GM18520 (cell line): Measurements from ENCODE around the gene KIDINS220.

ENCODE experiments used
- ATAC-seq: cut with Tn5 transposase; IDR thresholded peaks from one replicate; pipeline ENCODE4 v1.9.1; 2021; ENCODE audit not compliant: unreplicated experiment

KIDINS220 gene

DNA sequence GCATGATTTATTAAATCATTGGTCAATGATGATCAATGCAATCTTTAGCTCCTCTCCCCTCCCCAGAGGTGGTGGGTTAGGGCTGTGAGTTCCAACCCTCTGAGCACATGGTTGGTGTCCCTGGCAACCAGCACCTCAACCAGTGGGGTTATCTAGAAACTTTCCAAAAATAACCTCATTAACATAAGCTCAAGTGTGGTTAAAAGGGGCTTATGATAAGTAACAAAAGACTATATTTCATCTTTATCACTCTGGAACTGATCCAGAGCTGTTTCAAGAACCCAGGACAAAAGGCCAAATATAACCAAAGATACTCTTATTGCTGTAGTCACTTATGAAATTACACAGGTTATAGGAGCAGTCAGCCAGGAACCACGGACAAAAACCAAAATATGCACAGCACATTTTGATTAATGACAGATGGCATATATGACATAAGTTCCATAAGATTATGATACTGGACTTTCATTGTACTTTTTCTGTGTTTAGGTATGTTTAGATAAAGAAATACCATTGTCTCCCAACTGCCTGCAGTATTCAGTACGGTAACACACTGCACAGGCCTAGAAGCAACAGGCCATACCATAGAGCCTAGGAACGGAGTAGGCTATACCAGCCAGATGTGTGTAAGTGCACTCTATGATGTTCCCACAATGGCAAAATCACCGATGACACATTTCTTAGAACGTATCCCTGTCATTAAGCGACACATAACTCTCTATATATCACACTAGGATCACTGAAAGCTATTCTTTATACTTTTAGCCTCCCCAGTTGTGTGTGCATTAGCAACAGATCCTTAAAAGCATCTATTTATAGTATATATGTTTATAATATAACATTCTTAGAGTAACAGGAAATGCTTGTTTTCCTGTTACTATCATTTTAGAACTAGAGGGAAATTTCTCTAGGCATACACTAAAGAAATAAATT is 31.9 kb downstream of the KIDINS220 start:
- ATAC-seq, result no peak

DNA sequence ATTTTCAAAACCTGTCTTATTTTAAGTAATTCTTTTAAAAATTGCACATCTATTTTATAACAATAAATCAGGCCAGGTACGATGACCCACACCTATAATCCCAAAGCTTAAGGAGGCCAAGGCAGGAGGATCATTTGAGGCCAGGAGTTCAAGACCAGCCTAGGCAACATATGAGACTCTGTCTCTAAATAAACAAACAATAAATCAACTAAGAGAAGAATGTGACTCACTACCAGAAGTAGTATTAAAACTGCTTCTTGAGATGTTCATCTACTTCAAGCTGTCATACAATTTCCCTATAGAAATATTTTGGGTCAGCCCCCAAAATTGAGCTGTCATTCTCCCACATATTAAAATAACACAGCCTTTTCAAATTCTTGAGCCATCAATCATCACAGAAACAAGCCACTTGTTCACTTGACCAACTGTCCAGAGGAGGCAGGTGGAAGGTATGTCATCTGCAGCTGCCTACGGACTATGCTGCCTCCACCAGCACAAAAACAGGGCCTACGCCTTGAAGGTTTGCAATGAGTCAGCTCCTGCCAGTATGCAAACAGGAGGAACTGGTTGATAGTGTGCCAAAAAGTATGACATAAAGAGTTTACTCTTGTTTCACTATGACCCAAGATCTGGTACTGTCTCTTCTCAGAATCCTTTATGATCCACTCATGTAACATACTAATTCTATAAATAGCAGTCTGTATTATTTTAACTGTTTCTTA is 33.6 kb downstream of the KIDINS220 start:
- ATAC-seq, result peak; percentile 96

DNA sequence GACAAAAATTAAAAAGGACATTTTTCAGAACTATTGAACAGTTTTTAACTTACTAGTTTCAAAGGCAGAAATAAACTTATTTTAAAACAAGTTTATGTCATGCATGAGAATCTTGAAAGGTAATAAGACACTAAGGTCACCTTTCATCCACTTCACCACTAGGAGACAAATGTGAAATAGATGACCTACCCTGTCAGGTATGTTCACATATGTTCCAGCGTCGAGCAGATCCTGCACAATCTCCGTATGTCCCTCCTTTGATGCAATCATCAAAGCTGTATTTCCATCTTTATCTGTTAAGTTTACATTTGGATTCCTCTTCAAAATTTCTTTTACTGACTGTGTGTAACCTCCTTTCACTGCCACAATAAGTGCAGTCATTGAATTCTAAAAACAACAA is 34.7 kb downstream of the KIDINS220 start:
- ATAC-seq, result no peak

DNA sequence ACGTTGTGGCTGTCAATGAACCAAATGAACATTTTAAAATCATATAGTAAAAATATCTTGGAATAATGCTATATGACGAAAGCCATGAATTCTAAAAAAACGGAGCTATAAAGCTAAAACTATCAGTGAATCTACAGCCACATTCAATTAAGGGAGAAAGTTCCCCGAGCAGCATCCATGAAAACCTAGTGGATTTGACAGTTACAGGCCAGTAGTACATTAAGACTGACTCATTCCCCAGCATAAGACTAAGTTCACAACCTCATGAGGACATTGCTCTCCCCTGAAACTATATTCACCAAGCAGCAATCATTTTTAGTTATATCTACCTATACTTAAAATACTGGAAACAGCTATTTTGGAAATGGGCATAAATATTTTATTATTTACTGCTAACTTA is 36.6 kb downstream of the KIDINS220 start:
- ATAC-seq, result no peak

DNA sequence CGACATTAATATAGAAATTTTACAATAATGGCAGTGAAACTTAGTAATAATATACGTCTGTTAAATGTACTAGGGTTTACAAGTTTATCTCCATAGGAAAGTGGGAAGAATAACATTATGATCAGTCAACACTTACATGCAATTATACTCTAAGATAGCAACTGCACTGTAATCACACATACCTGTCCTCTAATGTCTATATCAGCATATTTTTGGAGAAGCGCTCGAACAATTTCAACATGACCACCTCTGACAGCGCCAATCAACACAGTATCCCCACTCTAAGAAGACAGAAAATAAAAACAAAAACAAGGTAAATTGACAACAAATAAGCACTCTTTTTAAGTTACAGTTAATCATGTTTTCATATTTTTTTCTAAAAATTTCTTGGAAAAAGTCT is 37.2 kb downstream of the KIDINS220 start:
- ATAC-seq, result no peak

DNA sequence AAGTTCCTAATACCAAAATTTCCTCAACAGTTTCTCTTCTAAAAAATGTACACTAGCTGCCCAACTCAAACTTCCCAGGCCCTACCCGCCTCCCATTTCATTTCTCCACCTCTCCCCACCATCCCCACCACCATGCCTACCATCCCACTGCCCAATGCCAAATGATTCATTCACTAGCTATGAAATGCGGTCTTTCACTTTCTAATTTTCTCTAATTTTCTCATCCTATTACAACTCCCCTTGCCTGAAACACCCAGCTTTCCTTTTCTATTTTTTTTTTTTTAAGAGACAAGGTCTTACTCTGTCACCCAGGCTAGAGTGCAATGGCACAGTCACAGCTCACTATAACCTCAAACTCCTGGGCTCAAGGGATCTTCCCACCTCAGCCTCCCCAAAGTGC is 38.4 kb downstream of the KIDINS220 start:
- ATAC-seq, result no peak

DNA sequence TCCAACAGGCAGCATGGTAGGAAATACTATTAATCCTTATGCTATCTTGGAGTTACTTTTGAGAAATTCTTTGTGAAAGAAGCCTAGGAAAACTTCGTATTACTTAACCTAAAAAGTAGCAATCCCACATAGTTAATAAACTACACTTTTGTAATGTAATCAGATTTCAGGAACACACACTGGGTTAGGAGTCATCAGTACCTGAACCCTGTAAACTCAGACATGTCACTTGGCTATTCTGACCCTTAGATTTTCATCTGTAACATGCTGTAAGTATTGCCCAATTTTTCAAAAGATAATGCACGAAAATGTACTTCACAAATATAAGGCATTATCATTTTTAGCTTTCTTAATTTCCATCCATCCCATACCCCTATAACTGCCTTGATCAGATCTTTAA is 39.0 kb downstream of the KIDINS220 start:
- no peak for ATAC-seq

DNA sequence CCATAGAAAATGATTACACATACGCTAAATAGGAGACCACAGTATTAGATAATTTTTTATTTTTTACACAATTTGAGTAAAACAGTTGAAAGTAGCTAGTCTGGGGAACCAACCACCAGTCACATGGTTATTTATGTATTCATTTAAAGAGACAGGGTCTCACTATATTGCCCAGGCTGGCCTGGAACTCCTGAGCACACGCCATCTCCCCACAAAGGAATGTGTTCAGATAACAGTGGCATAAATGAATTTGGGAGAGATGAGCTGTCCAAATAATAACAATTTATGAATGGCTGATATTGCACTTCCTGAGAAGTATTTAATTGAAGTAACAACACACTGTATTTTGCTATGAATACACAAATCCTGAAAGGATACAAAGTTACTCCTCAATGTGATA is 39.7 kb downstream of the KIDINS220 start:
- no peak for ATAC-seq

DNA sequence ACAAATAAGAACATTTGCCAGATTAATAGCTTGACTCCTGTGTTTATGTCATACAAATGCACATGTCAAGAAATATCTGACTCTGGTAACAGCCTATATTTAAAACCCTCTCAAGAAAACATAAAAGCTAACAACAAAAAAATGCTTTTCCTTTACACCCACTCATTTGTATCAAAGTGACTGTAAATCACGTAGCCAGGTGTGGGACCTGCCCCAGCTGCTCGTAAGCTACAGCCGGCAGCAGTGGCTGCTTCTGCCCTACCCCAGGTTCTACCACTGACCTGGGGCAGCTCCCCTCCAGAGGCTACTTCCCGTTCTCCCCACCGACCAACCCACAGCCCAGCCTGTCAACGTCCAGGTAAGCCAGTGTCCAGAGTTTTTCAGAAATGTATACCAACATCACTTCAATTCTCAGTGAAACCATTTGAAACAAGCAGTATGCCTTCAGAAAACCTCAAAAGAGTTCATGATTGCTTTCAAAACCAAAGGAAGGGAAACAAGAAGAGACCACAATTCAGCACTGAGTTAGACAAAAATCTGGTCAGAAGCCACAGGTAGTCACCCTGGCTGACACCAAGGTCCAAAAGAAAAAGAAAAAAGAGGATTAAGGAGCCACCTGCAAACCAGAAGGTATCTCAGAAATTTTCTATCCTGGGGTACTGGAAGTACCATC is 40.4 kb downstream of the KIDINS220 start:
- ATAC-seq, result no peak

DNA sequence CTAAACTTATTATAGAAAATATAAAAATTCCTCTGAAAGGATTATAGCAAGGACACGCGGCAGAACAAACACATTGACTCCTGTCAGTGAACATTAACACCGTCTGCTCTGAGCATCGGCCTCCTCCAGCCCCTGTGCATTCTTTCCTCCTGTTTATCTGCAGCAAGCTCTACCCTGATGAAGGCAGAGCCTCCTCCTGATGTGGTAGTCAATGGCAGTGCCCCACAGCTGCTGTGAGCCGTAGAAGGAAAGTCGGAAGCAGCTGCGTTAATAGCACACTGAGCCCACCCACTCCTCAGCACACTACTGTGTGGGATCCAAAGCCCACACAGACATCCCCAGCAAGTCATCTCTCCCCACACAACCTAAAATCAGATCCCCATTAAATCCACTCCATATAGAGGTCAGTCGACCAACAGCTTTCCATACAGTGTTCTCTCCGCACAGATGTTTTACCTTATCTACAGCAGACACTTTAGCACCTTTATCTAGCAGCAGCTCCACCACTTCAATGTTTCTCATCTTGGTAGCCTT is 41.0 kb downstream of the KIDINS220 start:
- no peak for ATAC-seq

DNA sequence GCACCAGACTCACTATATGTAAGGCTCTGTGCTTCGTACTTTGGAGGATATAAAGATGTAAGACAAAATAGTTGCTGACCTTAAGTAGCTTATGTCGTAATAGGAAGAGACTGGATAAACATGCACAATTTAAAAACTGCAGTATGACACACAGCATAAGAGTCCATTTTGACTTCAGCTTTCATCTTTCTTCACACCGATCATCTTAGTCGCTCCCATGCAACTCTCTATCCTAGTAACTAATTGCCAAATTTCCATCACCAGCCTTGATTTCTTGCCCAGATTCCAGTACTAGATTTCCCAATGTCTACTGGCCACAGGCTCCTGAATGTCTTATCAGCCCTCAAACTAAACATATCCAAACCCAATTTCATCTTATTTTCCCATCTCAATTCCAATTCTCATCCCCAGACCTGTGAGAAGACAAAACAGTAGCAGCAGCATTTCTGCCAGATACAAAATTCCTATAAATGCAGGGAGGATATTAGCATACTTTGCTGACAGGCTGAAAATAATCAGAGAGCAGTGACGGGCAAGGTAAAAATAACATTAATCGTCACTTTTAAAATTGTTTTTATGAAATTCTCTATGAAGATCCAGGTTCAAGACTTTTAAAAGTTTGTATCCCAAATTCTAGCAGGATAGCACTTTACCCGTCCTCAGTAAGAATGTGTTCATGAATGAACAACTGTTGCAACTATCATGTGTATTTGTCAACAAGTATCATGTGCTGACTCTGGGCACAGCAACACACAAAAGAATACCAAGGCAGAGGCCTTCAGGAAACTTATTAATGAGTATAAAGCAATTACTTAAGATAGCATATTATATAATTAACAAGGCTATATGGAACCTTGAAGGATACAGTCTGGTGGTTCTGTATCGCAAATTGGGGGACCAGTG is 42.2 kb downstream of the KIDINS220 start:
- no peak for ATAC-seq

DNA sequence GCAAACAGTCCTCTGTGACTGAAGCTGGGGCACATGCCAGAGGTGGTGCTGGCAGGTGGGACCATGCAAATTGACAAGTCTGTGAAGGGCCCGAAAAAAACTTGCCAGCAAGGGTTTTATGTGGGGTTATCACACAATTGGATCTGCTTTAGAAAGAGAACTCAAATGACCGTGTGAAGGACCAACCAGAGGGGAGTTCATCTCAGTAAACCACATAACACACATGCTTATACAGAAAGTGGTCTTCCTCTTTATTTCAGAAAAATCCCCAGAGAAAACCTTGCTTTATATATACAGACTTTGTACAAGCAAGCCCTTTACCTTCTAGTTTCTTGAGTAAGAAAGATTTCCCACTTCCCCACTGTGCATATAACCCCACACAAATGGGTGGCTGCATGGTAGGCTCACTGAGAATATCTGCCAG is 46.7 kb downstream of the KIDINS220 start:
- ATAC-seq, result no peak

DNA sequence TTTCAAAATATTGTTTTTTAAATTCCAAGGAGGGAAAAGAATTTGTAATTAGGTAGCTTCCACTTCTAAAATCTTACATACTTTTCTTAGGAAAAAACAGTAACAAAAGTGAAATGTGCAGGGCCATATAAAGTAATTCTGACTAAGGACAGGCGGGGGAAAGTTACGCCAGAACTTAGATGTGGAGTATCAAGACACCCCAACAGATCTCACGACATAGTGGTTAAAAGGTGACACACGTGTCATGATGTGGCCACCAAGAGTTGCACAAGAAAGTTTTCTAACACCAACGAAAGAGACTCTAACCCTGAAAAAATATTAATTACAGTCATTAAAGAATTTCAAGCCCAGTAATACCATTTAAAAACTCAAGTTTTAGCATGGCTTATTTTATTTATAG is 51.0 kb downstream of the KIDINS220 start:
- no peak for ATAC-seq

DNA sequence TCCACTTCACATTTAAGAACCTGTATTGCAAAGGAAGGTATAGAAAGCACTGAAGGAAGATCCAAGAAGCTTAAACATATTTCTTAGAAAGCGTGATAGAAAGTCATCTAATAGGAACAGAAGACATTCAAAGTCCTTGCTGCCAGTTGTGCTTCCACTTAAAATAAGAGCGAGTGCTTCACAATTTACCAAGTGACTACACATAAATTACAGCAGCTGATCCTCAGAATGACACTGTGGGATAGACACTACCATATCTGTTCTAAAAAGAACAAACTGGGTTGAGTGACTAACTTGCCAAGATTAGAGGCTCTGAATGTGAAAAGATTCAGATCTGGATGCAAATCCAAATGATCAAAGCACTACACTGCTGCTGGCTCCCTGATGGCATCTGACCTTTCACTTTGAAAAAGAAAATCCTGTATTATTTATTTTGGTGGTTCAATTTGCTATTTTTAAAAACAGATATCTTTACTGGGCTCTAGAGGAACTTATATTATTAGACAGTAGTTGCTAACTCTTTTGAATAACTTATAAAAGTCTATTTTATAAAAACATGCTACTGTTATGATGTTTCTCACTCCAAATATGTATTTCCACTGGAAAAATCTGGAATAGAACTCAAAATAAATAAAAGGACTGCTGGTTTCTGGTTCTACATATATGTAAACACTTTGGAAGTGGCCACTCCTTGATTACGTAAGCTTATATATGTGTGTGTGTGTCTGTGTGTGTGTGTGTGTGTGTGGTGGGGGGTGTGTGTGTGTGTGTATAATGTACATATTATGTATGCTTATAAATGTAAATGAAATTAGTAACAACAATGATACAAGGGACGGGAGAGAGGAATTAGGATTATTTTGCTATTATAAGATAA is 57.4 kb downstream of the KIDINS220 start:
- no peak for ATAC-seq

DNA sequence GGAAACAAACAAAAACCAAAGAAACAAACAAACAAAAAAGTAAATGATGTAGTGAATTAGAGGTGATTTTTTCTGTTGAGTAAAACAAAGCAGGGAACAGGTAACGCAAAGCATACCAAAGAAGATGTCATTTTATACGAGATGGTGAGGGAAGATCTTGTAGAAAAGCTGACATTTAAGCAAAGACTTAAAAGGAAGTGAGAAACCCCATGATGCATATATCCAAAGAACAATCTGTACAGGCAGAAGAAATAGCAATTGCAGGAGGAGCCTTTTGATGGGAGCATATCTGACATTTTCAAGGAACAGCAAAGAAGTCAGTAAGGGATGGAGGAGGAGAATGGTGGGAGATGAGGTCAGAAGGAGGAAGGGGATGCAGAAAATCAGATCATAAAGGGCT is 63.0 kb downstream of the KIDINS220 start:
- no peak for ATAC-seq

DNA sequence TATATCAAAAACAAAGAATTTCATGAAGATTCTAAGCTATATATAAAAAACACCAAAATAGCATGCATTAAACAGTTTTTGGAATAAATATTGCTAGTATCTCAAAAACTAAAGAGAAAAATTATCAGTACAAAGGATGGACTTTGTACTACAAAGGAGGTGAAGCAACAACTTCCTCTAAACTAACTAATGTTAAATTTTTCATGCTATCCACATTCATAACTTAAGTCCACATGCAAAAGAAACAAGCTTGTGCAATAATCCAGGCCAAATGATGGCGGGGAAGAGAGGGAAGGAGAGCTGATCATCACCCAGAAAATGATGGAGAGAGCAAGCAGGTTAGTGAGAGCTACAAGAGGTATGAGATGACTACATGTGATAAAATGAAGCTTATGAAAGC is 70.1 kb downstream of the KIDINS220 start:
- no peak for ATAC-seq

DNA sequence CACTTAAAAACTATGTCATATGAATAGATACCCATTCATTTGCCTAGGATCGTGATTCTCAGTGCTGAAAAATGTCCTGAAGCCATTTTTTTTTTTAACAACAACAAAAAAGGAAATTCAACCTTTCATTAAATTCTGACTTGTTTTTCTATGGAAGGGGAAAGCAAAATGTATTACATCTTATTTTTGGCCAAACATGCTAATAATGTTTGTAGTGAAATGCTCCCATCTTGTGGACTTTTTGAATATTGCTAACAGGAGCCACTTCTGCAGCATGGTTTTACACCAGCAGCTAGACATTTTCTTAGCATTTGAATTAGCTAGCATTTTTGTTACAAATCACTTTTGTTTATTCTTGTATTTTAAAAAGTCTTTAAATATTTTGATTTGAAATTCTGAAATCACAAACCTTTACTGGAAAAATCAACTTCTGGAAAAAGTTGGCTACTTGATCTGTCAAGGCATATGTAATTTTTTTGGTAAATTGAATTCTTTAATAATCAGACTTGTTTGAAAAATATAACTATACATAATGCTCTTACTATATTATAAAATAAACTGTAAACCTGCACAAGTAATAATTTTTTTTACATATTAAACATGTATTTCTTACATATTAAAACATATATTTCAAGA is 75.8 kb downstream of the KIDINS220 start:
- ATAC-seq, result no peak

DNA sequence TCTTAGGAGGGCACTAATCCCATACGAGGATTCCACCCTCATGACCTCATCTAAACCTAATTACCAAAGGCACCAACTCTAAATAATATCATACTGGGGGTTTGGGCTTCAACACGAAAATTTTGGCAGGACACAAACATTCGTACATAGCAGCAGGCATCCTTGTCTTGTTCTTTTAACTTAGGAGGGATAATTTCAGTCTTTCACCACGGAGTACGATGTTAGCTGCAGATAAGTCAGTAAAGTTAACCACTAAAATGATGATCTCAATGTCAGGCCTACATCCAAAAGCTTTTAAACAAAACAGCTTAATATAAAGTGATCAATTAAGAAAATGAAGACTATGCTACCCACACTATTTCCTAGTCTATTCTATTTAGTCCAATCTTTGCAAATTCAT is 80.7 kb downstream of the KIDINS220 start:
- ATAC-seq, result no peak

DNA sequence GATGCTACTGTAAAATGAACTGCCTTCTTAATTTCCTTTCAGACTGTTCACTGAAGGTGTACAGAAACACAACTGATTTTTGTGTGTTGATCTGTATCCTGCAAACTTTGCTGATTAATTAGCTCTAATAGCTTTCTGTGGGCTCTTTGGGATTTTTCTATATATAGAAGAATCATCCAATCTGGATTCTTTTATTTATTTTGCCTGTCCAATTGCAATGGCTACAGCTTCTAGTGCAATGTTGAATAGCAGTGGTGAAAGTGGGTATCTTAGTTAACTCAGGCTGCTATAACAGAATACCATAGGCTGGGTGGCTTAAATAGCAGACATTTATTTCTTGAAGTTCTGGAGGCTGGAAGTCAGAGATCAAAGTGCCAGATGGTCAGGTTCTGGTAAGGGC is 81.2 kb downstream of the KIDINS220 start:
- no peak for ATAC-seq
